Stimulated activated CD8-positive, alpha-beta memory T cell treated with anti-CD3 and anti-CD28 coated beads, Interleukin-2, amount 100 ng/mL, for 48 hours (primary cell): ENCODE results near the gene OSBPL8.

Experiments used
- DNase-seq, 2 donors: peaks; one replicate each; pipeline ENCODE4 v3.0.0-alpha.2; 2020; ENCODE audit warnings: low read depth in 2 of 2

Gene OSBPL8

GRCh38 chr12:76559400-76560085 is at the start of gene OSBPL8:
OSBPL8 (minus strand) TSS chr12:76559771; CDS start chr12:76487551, 72,220 bp downstream.
- DNase-seq, result peak; percentile 93 to 96

- DNase-seq, result no peak
Measured at GRCh38 chr12:76608070-76608469, 48.5 kb upstream of the OSBPL8 start.

GRCh38 chr12:76595056-76595455 is 35.5 kb upstream of the OSBPL8 start:
- no peak for DNase-seq

- no peak for DNase-seq
Measured at GRCh38 chr12:76591476-76591875, 31.9 kb upstream of the OSBPL8 start.

- DNase-seq, result no peak
Measured at GRCh38 chr12:76590131-76590530, 30.6 kb upstream of the OSBPL8 start.

GRCh38 chr12:76588881-76589565 is 29.5 kb upstream of the OSBPL8 start:
- no peak for DNase-seq

- no peak for DNase-seq
Measured at GRCh38 chr12:76587428-76588178, 28.0 kb upstream of the OSBPL8 start.

GRCh38 chr12:76586764-76587395 is 27.3 kb upstream of the OSBPL8 start:
- DNase-seq, result no peak

GRCh38 chr12:76583301-76583700 is 23.7 kb upstream of the OSBPL8 start:
- no peak for DNase-seq

GRCh38 chr12:76573840-76574373 is 14.3 kb upstream of the OSBPL8 start:
- no peak for DNase-seq

GRCh38 chr12:76571256-76571655 is 11.7 kb upstream of the OSBPL8 start:
- no peak for DNase-seq

- no peak for DNase-seq
Measured at GRCh38 chr12:76569685-76570604, 10.4 kb upstream of the OSBPL8 start.

- no peak for DNase-seq
Measured at GRCh38 chr12:76568888-76569551, 9.4 kb upstream of the OSBPL8 start.

- DNase-seq, result no peak
Measured at GRCh38 chr12:76568130-76568529, 8.6 kb upstream of the OSBPL8 start.

- no peak for DNase-seq
Measured at GRCh38 chr12:76563061-76563460, 3.5 kb upstream of the OSBPL8 start.

GRCh38 chr12:76562130-76562529 is 2.6 kb upstream of the OSBPL8 start:
- DNase-seq, result no peak

GRCh38 chr12:76560086-76560491 is 518 bp upstream of the OSBPL8 start:
- no peak for DNase-seq

- DNase-seq, result peak; percentile 72 to 76
Measured at GRCh38 chr12:76558684-76559399, 729 bp downstream of the OSBPL8 start.

- DNase-seq, result no peak
Measured at GRCh38 chr12:76556368-76556767, 3.2 kb downstream of the OSBPL8 start.

GRCh38 chr12:76555797-76556196 is 3.8 kb downstream of the OSBPL8 start:
- no peak for DNase-seq
